Neural progenitor cell (in vitro differentiated cells): Measurements from ENCODE around the gene FUZ.

Experiments
- CTCF ChIP-seq: fragments of 200-600 bp; sonication (generic); IDR thresholded peaks from 2 replicates; pipeline ENCODE4 v1.5.1; 2017; ENCODE audit warnings: antibody characterized with exemption, mild to moderate bottlenecking
- EZH2 ChIP-seq: fragments of 200-600 bp; sonication (generic); IDR thresholded peaks from 2 replicates; pipeline ENCODE4 v1.6.1; 2017; ENCODE audit warnings: antibody characterized with exemption, mild to moderate bottlenecking, moderate library complexity
- EZH2phosphoT487 ChIP-seq: fragments of 200-600 bp; sonication (generic); IDR thresholded peaks from 2 replicates; pipeline ENCODE4 v1.6.1; 2017; ENCODE audit warnings: antibody characterized with exemption

GRCh38 chr19:49779731-49780555 is 33.1 kb downstream of the FUZ start:
- TF ChIP-seq CTCF, result no peak
- TF ChIP-seq EZH2, result no peak
- TF ChIP-seq EZH2phosphoT487, result no peak
